H1 (cell line): Measurements from ENCODE around the gene CDKN2B-AS1. TPM values are rescaled to one million over a fixed set of nuclear protein-coding genes. Genes with fewer than 3 reads are reported as not detected.

Experiments
- CTCF ChIA-PET: fragments of 300-600 bp; sonication (Branson Sonifier 250); formaldehyde crosslinking; loops from one replicate; lab custom pipeline; 2021; ENCODE audit not compliant: partially characterized antibody; lab: Charles Lee
- POLR2A ChIA-PET: fragments of 300-600 bp; sonication (Branson Sonifier 250); formaldehyde crosslinking; loops from one replicate; lab custom pipeline; 2021; ENCODE audit warnings: inconsistent platforms; ENCODE audit not compliant: partially characterized antibody; lab: Charles Lee
- DNase-seq, 2 experiments: peaks; one replicate each; pipeline versions ENCODE4 v3.0.0 to v3.0.0-alpha.2; 2010 to 2022; ENCODE audit warnings: low spot score in 2 of 2, low read depth in 1 of 2, mixed read lengths in 1 of 2
- FAIRE-seq: peaks from 2 replicates; lab custom pipeline; 2011; peaks lifted over from hg19 to GRCh38; lab: Jason Lieb, UNC
- H2AFZ ChIP-seq: 2 replicates; pipeline ENCODE4 v1.8.1; 2012; ENCODE audit warnings: low read length, inconsistent platforms
- H2AK5ac ChIP-seq: 2 replicates; pipeline ENCODE4 v1.6.1; 2013; ENCODE audit warnings: low read depth, low read length
- H2BK120ac ChIP-seq: replicated peaks from 2 replicates; pipeline ENCODE3; 2013; ENCODE audit warnings: low read depth, low read length, inconsistent platforms
- H2BK12ac ChIP-seq: 2 replicates; pipeline ENCODE4 v1.6.1; 2013; ENCODE audit warnings: low read depth, low read length
- H2BK15ac ChIP-seq: 2 replicates; pipeline ENCODE4 v1.6.1; 2013; ENCODE audit warnings: low read length
- H2BK20ac ChIP-seq: 2 replicates; pipeline ENCODE4 v1.6.1; 2013; ENCODE audit warnings: low read length
- H2BK5ac ChIP-seq: 2 replicates; pipeline ENCODE4 v1.6.1; 2013; ENCODE audit warnings: low read depth, low read length
- H3K14ac ChIP-seq: 2 replicates; pipeline ENCODE4 v1.6.1; 2013; ENCODE audit warnings: inconsistent platforms; ENCODE audit not compliant: insufficient read length
- H3K18ac ChIP-seq: 2 replicates; pipeline ENCODE4 v1.6.1; 2013; ENCODE audit warnings: low read length; ENCODE audit errors: extremely low read depth
- H3K23ac ChIP-seq: 2 replicates; pipeline ENCODE4 v1.6.1; 2013; ENCODE audit warnings: inconsistent platforms; ENCODE audit not compliant: insufficient read length
- H3K23me2 ChIP-seq: 2 replicates; pipeline ENCODE4 v1.6.1; 2013; ENCODE audit warnings: low read depth, low read length
- H3K27ac ChIP-seq: 2 replicates; pipeline ENCODE4 v1.6.1; 2011; ENCODE audit warnings: low read depth, low read length, inconsistent platforms
- H3K27me3 ChIP-seq, 4 experiments: replicated peaks in 1 of 4; 1 replicate in 1 of 4; 2 replicates in 3 of 4; pipeline versions ENCODE4 v1.6.1 to v1.8.1; 2011 to 2013; ENCODE audit warnings: low read length in 3 of 4, mild to moderate bottlenecking in 3 of 4, inconsistent platforms in 2 of 4, mixed read lengths in 2 of 4, moderate library complexity in 1 of 4; ENCODE audit not compliant: control insufficient read depth in 3 of 4, insufficient read depth in 3 of 4; ENCODE audit errors: extremely low read depth in 1 of 4
- H3K36me3 ChIP-seq, 4 experiments: 2 replicates each; pipeline versions ENCODE4 v1.6.1 to v1.8.1; 2011 to 2013; ENCODE audit warnings: mild to moderate bottlenecking in 4 of 4, low read length in 3 of 4, moderate library complexity in 2 of 4, control low read depth in 1 of 4, inconsistent platforms in 1 of 4; ENCODE audit not compliant: insufficient read depth in 4 of 4, control insufficient read depth in 2 of 4
- H3K4ac ChIP-seq: replicated peaks from 2 replicates; pipeline ENCODE3; 2013; ENCODE audit warnings: low read length, low read depth, mixed read lengths, inconsistent platforms; ENCODE audit not compliant: insufficient read length
- H3K4me1 ChIP-seq, 4 experiments: replicated peaks in 1 of 4; 1 replicate in 1 of 4; 2 replicates in 3 of 4; pipeline versions ENCODE4 v1.6.1 to v1.8.1; 2011 to 2013; ENCODE audit warnings: low read length in 3 of 4, inconsistent platforms in 2 of 4, mixed read lengths in 1 of 4; ENCODE audit not compliant: insufficient read depth in 4 of 4, control insufficient read depth in 3 of 4
- H3K4me2 ChIP-seq, 2 experiments: 2 replicates each; pipeline versions ENCODE4 v1.6.1 to v1.8.1; 2011 to 2013; ENCODE audit warnings: low read depth in 2 of 2, low read length in 2 of 2, control low read depth in 1 of 2, inconsistent platforms in 1 of 2, mild to moderate bottlenecking in 1 of 2; ENCODE audit not compliant: insufficient read depth in 1 of 2
- H3K4me3 ChIP-seq, 4 experiments: fragments of 200-600, 300-600 bp in 1 of 4; sonication (generic), shearing (Covaris generic), sonication (Bioruptor Twin) in 1 of 4; 2 replicates each; pipeline versions ENCODE4 v1.5.1 to v1.8.1; 2011 to 2016; ENCODE audit warnings: low read length in 4 of 4, low read depth in 3 of 4, control low read depth in 2 of 4, inconsistent platforms in 2 of 4, mild to moderate bottlenecking in 2 of 4, mixed read lengths in 1 of 4, moderate library complexity in 1 of 4; ENCODE audit not compliant: insufficient read depth in 2 of 4; ENCODE audit errors: extremely low read depth in 1 of 4
- H3K56ac ChIP-seq: replicated peaks from 2 replicates; pipeline ENCODE3; 2013; ENCODE audit warnings: low read depth, mild to moderate bottlenecking, mixed read lengths, low read length, inconsistent platforms; ENCODE audit not compliant: insufficient read length
- H3K79me1 ChIP-seq: 2 replicates; pipeline ENCODE4 v1.6.1; 2013; ENCODE audit warnings: low read depth, low read length, control low read depth
- H3K79me2 ChIP-seq, 2 experiments: 2 replicates each; pipeline versions ENCODE4 v1.6.1 to v1.8.1; 2012 to 2013; ENCODE audit warnings: low read length in 2 of 2, mild to moderate bottlenecking in 2 of 2, inconsistent platforms in 1 of 2; ENCODE audit not compliant: insufficient read depth in 2 of 2, control insufficient read depth in 1 of 2
- H3K9ac ChIP-seq, 4 experiments: replicated peaks in 1 of 4; 1 replicate in 1 of 4; 2 replicates in 3 of 4; pipeline versions ENCODE4 v1.6.1 to v1.8.1; 2011 to 2013; ENCODE audit warnings: low read depth in 3 of 4, low read length in 3 of 4, control low read depth in 2 of 4, mild to moderate bottlenecking in 2 of 4, moderate library complexity in 2 of 4, inconsistent platforms in 1 of 4; ENCODE audit errors: extremely low read depth in 1 of 4
- H3K9me3 ChIP-seq, 2 experiments: 2 replicates each; pipeline versions ENCODE4 v1.6.1 to v1.8.1; 2012 to 2013; ENCODE audit warnings: mild to moderate bottlenecking in 2 of 2, moderate library complexity in 2 of 2, control low read depth in 1 of 2, inconsistent platforms in 1 of 2, low read depth in 1 of 2, low read length in 1 of 2, mixed read lengths in 1 of 2; ENCODE audit not compliant: insufficient read depth in 2 of 2
- H4K20me1 ChIP-seq, 2 experiments: replicated peaks in 1 of 2; 2 replicates each; pipeline versions ENCODE3 to v1.8.1; 2011 to 2013; ENCODE audit warnings: inconsistent platforms in 2 of 2, low read length in 2 of 2, mild to moderate bottlenecking in 1 of 2; ENCODE audit not compliant: insufficient read depth in 2 of 2, control insufficient read depth in 1 of 2
- H4K5ac ChIP-seq: 2 replicates; pipeline ENCODE4 v1.6.1; 2013; ENCODE audit warnings: low read length, low read depth, mixed read lengths, inconsistent platforms; ENCODE audit not compliant: insufficient read length
- H4K8ac ChIP-seq: 2 replicates; pipeline ENCODE4 v1.8.0; 2013; ENCODE audit warnings: mild to moderate bottlenecking, moderate library complexity, low read length, inconsistent platforms; ENCODE audit not compliant: insufficient read depth; ENCODE audit errors: extremely low read depth
- H4K91ac ChIP-seq: replicated peaks from 2 replicates; pipeline ENCODE3; 2013; ENCODE audit warnings: low read length, mixed read lengths, inconsistent platforms; ENCODE audit not compliant: insufficient read length
- CEBPB ChIP-seq: IDR thresholded peaks from 2 replicates; pipeline ENCODE4 v1.6.1; 2012; ENCODE audit warnings: low read depth, low read length
- EGR1 ChIP-seq: IDR thresholded peaks from 2 replicates; pipeline ENCODE4 v1.6.1; 2011; ENCODE audit warnings: low read depth, low read length, borderline replicate concordance
- EP300 ChIP-seq, 2 experiments: IDR thresholded peaks; 1 replicate in 1 of 2; 2 replicates in 1 of 2; pipeline ENCODE4 v1.6.1; 2011 to 2012; ENCODE audit warnings: low read depth in 2 of 2, low read length in 2 of 2, mild to moderate bottlenecking in 2 of 2, borderline replicate concordance in 1 of 2, inconsistent platforms in 1 of 2, moderate library complexity in 1 of 2
- EZH2 ChIP-seq: fragments of 200-600 bp; sonication (generic); IDR thresholded peaks from 2 replicates; pipeline ENCODE4 v1.7.1; 2012; ENCODE audit warnings: low read depth, mild to moderate bottlenecking, moderate library complexity, low read length, inconsistent platforms; ENCODE audit not compliant: severe bottlenecking
- FOSL1 ChIP-seq: IDR thresholded peaks from 2 replicates; pipeline ENCODE4 v1.6.1; 2011; ENCODE audit warnings: mild to moderate bottlenecking, low read depth, low read length, moderate library complexity; ENCODE audit not compliant: insufficient read depth
- HDAC2 ChIP-seq, 2 experiments: fragments of 300-600 bp in 1 of 2; sonication (generic) in 1 of 2; IDR thresholded peaks; 2 replicates each; pipeline ENCODE4 v1.6.1; 2011 to 2012; ENCODE audit warnings: low read depth in 2 of 2, low read length in 2 of 2, mild to moderate bottlenecking in 2 of 2, moderate library complexity in 2 of 2, borderline replicate concordance in 1 of 2, inconsistent platforms in 1 of 2
- HDAC6 ChIP-seq: IDR thresholded peaks from one replicate; pipeline ENCODE4 v1.7.1; 2012; ENCODE audit warnings: low read depth, mild to moderate bottlenecking, inconsistent platforms, low read length, moderate library complexity
- KDM4A ChIP-seq: IDR thresholded peaks from one replicate; pipeline ENCODE4 v1.7.1; 2012; ENCODE audit warnings: low read depth, mild to moderate bottlenecking, moderate library complexity, low read length, inconsistent platforms; ENCODE audit not compliant: severe bottlenecking
- MAFK ChIP-seq: IDR thresholded peaks from 2 replicates; pipeline ENCODE4 v1.6.1; 2012; ENCODE audit warnings: low read depth, mild to moderate bottlenecking, improper control_type of control experiment, low read length
- RAD21 ChIP-seq, 2 experiments: IDR thresholded peaks in 1 of 2; conservative IDR thresholded peaks in 1 of 2; 2 replicates each; pipeline ENCODE4 v1.6.1; 2011; ENCODE audit warnings: low read depth in 2 of 2, low read length in 2 of 2, improper control_type of control experiment in 1 of 2, inconsistent platforms in 1 of 2, mild to moderate bottlenecking in 1 of 2, moderate library complexity in 1 of 2
- SAP30 ChIP-seq: fragments of 300-600 bp; sonication (generic); IDR thresholded peaks from 2 replicates; pipeline ENCODE4 v1.7.1; 2012; ENCODE audit warnings: low read length, moderate library complexity, mild to moderate bottlenecking, inconsistent platforms; ENCODE audit not compliant: insufficient read depth, insufficient replicate concordance
- SIX5 ChIP-seq: IDR thresholded peaks from 2 replicates; pipeline ENCODE4 v1.6.1; 2011; ENCODE audit warnings: mild to moderate bottlenecking, low read depth, low read length
- SP1 ChIP-seq: IDR thresholded peaks from 2 replicates; pipeline ENCODE4 v1.6.1; 2011; ENCODE audit warnings: low read depth, low read length
- SP4 ChIP-seq: IDR thresholded peaks from 2 replicates; pipeline ENCODE4 v1.6.1; 2012; ENCODE audit warnings: low read length, inconsistent platforms
- WGBS, 2 experiments: shearing (Covaris generic) in 1 of 2; methylation state at CpG; one replicate each; pipeline versions ENCODE4 v1.1.6 to v1.1.7; 2013 to 2015; ENCODE audit warnings: low lambda C conversion rate in 2 of 2, mixed read lengths in 2 of 2, inconsistent platforms in 1 of 2, low coverage in 1 of 2, missing lambda C conversion rate in 1 of 2; ENCODE audit not compliant: insufficient replicate concordance in 2 of 2, insufficient coverage in 1 of 2, insufficient read length in 1 of 2; ENCODE audit errors: extremely low coverage in 1 of 2, missing lambda C conversion rate in 1 of 2; 5-methylcytosine and 5-hydroxymethylcytosine counted together
- polyA plus RNA-seq, 7 experiments: library from polyadenylated mRNA; depleted of rRNA in 3 of 7; stranded (reverse) in 5 of 7; unstranded in 2 of 7; fragments of >200 nt in 5 of 7; fragments of 200-250 nt in 2 of 7; gene quantifications; 1 replicate in 5 of 7; 2 replicates in 1 of 7; 4 replicates in 1 of 7; pipeline versions ENCODE4 v1.2.1 to v1.2.3, GENCODE V29; 2011 to 2013; ENCODE audit warnings: missing spikeins in 2 of 7, mixed read lengths in 2 of 7
- total RNA-seq: library from RNA; stranded (reverse); fragmentation: NEBNext Ultra II Directional; extraction: Animal tissue kit (Norgen Biotek cat#: 25700); gene quantifications from 2 replicates; pipeline ENCODE4 v1.2.1, GENCODE V29; 2021

CDKN2B-AS1 gene
- total and polyA plus RNA-seq, 2 of the 8 experiments (the other 6 are each of a cell fraction or from before 2014, with no cell fraction given) = not detected

- Histone ChIP-seq H3K4me2 (no peak overlapping the region), H3K9ac (no peak overlapping the region), H3K9me3 (no peaks in the 10 kb centered on the region), H2AFZ (0 out of 2 replicates have a peak overlapping the region, but pooled peaks have one; percentile 17), H4K91ac (no peak overlapping the region), H3K27me3 (no peaks in the 10 kb centered on the region; a peak in 1 of 7 replicates), H4K8ac (no peak overlapping the region), H2AK5ac (no peak overlapping the region), H3K4me3 (no peak overlapping the region), H3K27ac (no peak overlapping the region), H4K20me1 (no peaks in the 10 kb centered on the region), H2BK15ac (no peak overlapping the region), H3K4me1 (no peaks in the 10 kb centered on the region), H3K18ac (no peak overlapping the region), H3K14ac (no peak overlapping the region), H3K36me3 (no peaks in the 10 kb centered on the region), H3K4ac (no peak overlapping the region), H3K56ac (no peak overlapping the region), H2BK5ac (no peak overlapping the region), H3K23me2 (no peaks in the 10 kb centered on the region; the same call in 1 of the 2 replicates), H3K79me1 (no peaks in the 10 kb centered on the region), H3K79me2 (no peaks in the 10 kb centered on the region), H4K5ac (no peak overlapping the region), H2BK20ac (no peak overlapping the region), H2BK120ac (no peak overlapping the region), H3K23ac (no peak overlapping the region), H2BK12ac (no peak overlapping the region)
- POLR2A ChIA-PET = no interaction called here
- 87% methylated on average over 1 of the region's 1 CpG; no CpG with 5 or more reads in 1 of the 2 experiments for WGBS, 2 experiments
- no peak for FAIRE-seq
- CTCF ChIA-PET = interaction anchor here (1.4 to 4.8 kb wide), 2 partner anchors 10 to 15 kb away, joined by 3 to 27 read pairs; no protein-coding TSS in a partner anchor
- DNase-seq = no peak
- TF ChIP-seq MAFK = no peak
- TF ChIP-seq SIX5 = no peak
- TF ChIP-seq SP1 = no peak
- TF ChIP-seq CEBPB = no peak
- TF ChIP-seq EP300 (IDR thresholded peaks at IDR 0.05; ENCODE audit: borderline replicate concordance in 1 of 2, low read depth in 2 of 2, low read length in 2 of 2) = no peak
- TF ChIP-seq EGR1 = no peak
- no peak for TF ChIP-seq RAD21 (IDR thresholded peaks at IDR 0.05 in 1 of 2, conservative IDR thresholded peaks at IDR 0.05 in 1 of 2; ENCODE audit: low read depth in 2 of 2, low read length in 2 of 2)
- no peak for TF ChIP-seq HDAC2 (IDR thresholded peaks at IDR 0.05; ENCODE audit: borderline replicate concordance in 1 of 2, low read depth in 2 of 2, low read length in 2 of 2)
- TF ChIP-seq SP4 = no peak
- no peak for TF ChIP-seq EZH2
- TF ChIP-seq SAP30 = no peak
- TF ChIP-seq HDAC6 = no peak
- no peak for TF ChIP-seq KDM4A
- TF ChIP-seq FOSL1 = no peak
Measured at GRCh38 chr9:22129133-22129532, 134.5 kb downstream of the CDKN2B-AS1 start.
